Endodermal cell (in vitro differentiated cells): Measurements from ENCODE around the gene RAX2. TPM values are rescaled to one million over a fixed set of nuclear protein-coding genes. Genes with fewer than 3 reads are reported as not detected.

Experiments used
- DNase-seq: peaks from one replicate; pipeline ENCODE4 v3.0.0-alpha.2; 2017
- H3K27ac ChIP-seq: 2 replicates; pipeline ENCODE4 v1.5.1; 2013; ENCODE audit warnings: mild to moderate bottlenecking, low read depth, low read length, moderate library complexity
- H3K27me3 ChIP-seq: 2 replicates; pipeline ENCODE4 v1.6.1; 2013; ENCODE audit warnings: mild to moderate bottlenecking, low read length, moderate library complexity; ENCODE audit not compliant: insufficient read depth, control insufficient read depth, poor library complexity, severe bottlenecking
- H3K36me3 ChIP-seq: 2 replicates; pipeline ENCODE4 v1.7.0; 2013; ENCODE audit warnings: mild to moderate bottlenecking, low read length, moderate library complexity; ENCODE audit not compliant: control insufficient read depth, insufficient read depth
- H3K4me1 ChIP-seq: one replicate; pipeline ENCODE4 v1.7.0; 2013; ENCODE audit warnings: low read length; ENCODE audit not compliant: control insufficient read depth, insufficient read depth
- H3K4me3 ChIP-seq: 2 replicates; pipeline ENCODE4 v1.5.1; 2013; ENCODE audit warnings: mild to moderate bottlenecking, low read length, moderate library complexity
- H3K9ac ChIP-seq: 2 replicates; pipeline ENCODE4 v1.6.1; 2013; ENCODE audit warnings: mild to moderate bottlenecking, low read length, moderate library complexity; ENCODE audit not compliant: poor library complexity, severe bottlenecking; ENCODE audit errors: extremely low read depth
- H3K9me3 ChIP-seq: 2 replicates; pipeline ENCODE4 v1.6.1; 2013; ENCODE audit warnings: mild to moderate bottlenecking, low read length, moderate library complexity; ENCODE audit not compliant: control insufficient read depth
- H3K27ac Mint-ChIP-seq: 2 replicates; pipeline ENCODE4 v1.8.0; 2020; ENCODE audit warnings: mixed read lengths
- H3K27me3 Mint-ChIP-seq: 2 replicates; pipeline ENCODE4 v1.8.0; 2021; ENCODE audit warnings: mild to moderate bottlenecking, mixed read lengths; ENCODE audit not compliant: insufficient read depth
- H3K36me3 Mint-ChIP-seq: 2 replicates; pipeline ENCODE4 v1.8.0; 2020; ENCODE audit warnings: low read depth, mixed read lengths
- H3K4me1 Mint-ChIP-seq: 2 replicates; pipeline ENCODE4 v1.8.0; 2020; ENCODE audit warnings: mixed read lengths
- H3K4me3 Mint-ChIP-seq: 2 replicates; pipeline ENCODE4 v1.8.0; 2020; ENCODE audit warnings: mild to moderate bottlenecking, moderate library complexity, mixed read lengths
- H3K9me3 Mint-ChIP-seq: 2 replicates; pipeline ENCODE4 v1.8.0; 2020; ENCODE audit warnings: mild to moderate bottlenecking, mixed read lengths
- WGBS, 2 experiments: methylation state at CpG; one replicate each; pipeline versions ENCODE4 v1.1.5 to v1.1.7; 2013; ENCODE audit warnings: missing lambda C conversion rate in 2 of 2, mixed read lengths in 1 of 2; ENCODE audit not compliant: insufficient coverage in 1 of 2, insufficient read length in 1 of 2; 5-methylcytosine and 5-hydroxymethylcytosine counted together
- total RNA-seq, 2 donors: library from RNA; stranded (reverse); fragmentation: NEBNext Ultra II Directional in 1 of 2; extraction: Animal tissue kit (Norgen Biotek cat#: 25700) in 1 of 2; gene quantifications; 2 replicates in 1 of 2; 3 replicates in 1 of 2; pipeline ENCODE4 v1.2.1, GENCODE V29; 2021
- TF ChIP-seq, protein P1 (sequence below): fragments of 200-600 bp; sonication (generic); conservative IDR thresholded peaks from 2 replicates; pipeline ENCODE4 v1.5.0; 2021; ENCODE audit warnings: antibody characterized with exemption, mild to moderate bottlenecking

RAX2 gene
- total RNA-seq, 2 donors from 2014 or later, result not detected

DNA sequence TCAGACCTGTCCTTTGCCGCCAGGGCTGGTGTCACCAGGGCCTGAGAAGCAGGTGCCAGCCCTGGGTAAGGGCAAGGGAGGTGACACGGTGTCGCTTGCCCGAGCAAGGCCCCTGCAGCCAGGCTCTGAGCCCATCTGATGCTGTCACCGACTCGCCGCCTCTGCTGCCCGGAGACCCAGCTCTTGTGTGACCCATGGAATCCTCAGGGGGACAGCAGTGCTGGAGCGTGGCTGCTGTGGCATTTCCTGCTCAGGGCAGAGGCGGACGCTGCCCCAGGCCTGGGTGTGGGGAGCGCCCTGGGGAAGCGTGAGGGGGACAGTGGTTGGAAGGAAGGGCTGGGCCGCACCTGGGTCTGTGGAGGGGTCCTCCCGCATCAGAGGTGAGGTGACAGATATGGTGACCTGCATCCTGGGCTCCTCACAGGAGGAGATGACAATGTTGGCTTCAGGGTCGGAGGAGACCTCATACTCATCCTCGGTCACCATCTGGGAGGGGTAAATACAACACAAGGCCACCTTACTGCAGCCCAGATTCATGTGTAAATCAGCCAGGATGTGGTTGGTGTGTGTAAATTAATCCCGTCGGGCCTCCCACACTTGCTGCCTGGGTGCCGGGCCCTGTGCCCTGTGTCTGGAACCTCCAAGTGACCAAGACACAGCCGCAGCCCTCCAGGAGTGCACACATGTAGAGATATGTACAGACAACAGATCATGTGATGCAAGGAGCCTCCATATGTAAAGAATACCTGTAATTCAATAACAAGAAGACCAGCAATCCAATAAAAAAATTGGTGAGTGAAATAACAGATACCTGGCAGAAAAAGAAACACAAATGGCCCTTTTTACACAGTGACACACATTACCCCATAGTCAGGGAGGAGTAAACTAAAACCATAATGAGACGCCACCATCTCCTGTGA, 41.7 kb upstream of the RAX2 start:
- no peak overlapping the region for H3K27ac ChIP-seq
- Mint-ChIP-seq H3K9me3 (no peaks in the 10 kb centered on the region), H3K27me3 (no peaks in the 10 kb centered on the region), H3K36me3 (no peaks in the 10 kb centered on the region), H3K4me1 (no peaks in the 10 kb centered on the region), H3K4me3 (no peak overlapping the region), H3K27ac (no peak overlapping the region)
- no peak overlapping the region for H3K9ac ChIP-seq
- H3K9me3 ChIP-seq, result no peaks in the 10 kb centered on the region
- TF ChIP-seq, protein P1, sequence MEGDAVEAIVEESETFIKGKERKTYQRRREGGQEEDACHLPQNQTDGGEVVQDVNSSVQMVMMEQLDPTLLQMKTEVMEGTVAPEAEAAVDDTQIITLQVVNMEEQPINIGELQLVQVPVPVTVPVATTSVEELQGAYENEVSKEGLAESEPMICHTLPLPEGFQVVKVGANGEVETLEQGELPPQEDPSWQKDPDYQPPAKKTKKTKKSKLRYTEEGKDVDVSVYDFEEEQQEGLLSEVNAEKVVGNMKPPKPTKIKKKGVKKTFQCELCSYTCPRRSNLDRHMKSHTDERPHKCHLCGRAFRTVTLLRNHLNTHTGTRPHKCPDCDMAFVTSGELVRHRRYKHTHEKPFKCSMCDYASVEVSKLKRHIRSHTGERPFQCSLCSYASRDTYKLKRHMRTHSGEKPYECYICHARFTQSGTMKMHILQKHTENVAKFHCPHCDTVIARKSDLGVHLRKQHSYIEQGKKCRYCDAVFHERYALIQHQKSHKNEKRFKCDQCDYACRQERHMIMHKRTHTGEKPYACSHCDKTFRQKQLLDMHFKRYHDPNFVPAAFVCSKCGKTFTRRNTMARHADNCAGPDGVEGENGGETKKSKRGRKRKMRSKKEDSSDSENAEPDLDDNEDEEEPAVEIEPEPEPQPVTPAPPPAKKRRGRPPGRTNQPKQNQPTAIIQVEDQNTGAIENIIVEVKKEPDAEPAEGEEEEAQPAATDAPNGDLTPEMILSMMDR, result no peak
- H3K4me3 ChIP-seq, result no peak overlapping the region
- no peaks in the 10 kb centered on the region for H3K4me1 ChIP-seq
- H3K27me3 ChIP-seq, result no peaks in the 10 kb centered on the region
- H3K36me3 ChIP-seq, result no peaks in the 10 kb centered on the region
- 89 to 96% methylated on average over 11 to 22 of the region's 22 CpGs for WGBS, 2 experiments
- DNase-seq, result peak; percentile 34

DNA sequence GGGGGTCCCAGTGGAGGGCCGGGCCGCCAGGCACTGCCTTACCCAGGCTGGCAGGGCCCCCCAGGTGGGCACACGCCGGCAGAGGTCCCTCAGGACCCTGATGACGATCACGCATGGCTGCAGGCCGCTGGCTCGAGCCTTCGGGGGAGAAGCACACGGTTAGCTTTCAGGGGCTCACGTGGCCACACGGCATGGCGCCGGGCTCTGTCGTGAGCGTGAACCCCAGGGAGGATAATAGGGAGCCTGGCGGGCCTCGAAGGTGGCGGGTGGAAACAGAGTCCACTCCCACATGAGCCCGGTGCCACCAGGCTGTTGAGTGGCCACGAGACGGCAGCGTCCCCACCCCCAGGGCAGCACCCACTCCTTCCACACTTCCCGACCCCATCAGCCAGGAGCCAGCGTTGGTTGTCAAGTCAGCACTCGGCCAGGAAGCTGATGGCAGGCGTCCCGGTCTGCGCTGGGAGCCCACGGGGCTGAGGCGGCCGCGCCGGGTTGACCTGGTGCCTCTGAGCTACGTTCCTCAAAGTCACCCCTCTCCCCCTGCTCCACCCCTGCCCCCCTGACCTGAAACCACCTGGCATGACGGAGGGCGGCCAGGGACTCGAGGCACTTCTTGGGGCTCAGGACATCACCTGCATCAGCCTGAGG, 38.8 kb upstream of the RAX2 start:
- Mint-ChIP-seq H3K27ac (no peak overlapping the region), H3K4me1 (no peaks in the 10 kb centered on the region), H3K27me3 (no peaks in the 10 kb centered on the region), H3K9me3 (no peaks in the 10 kb centered on the region), H3K36me3 (no peaks in the 10 kb centered on the region), H3K4me3 (no peak overlapping the region)
- no peaks in the 10 kb centered on the region for H3K27me3 ChIP-seq
- TF ChIP-seq, protein P1, result no peak
- no peaks in the 10 kb centered on the region for H3K36me3 ChIP-seq
- no peaks in the 10 kb centered on the region for H3K9me3 ChIP-seq
- 90 to 94% methylated on average over 8 to 38 of the region's 38 CpGs for WGBS, 2 experiments
- H3K27ac ChIP-seq, result no peak overlapping the region
- no peak for DNase-seq
- H3K9ac ChIP-seq, result no peak overlapping the region
- H3K4me3 ChIP-seq, result no peak overlapping the region
- no peaks in the 10 kb centered on the region for H3K4me1 ChIP-seq

DNA sequence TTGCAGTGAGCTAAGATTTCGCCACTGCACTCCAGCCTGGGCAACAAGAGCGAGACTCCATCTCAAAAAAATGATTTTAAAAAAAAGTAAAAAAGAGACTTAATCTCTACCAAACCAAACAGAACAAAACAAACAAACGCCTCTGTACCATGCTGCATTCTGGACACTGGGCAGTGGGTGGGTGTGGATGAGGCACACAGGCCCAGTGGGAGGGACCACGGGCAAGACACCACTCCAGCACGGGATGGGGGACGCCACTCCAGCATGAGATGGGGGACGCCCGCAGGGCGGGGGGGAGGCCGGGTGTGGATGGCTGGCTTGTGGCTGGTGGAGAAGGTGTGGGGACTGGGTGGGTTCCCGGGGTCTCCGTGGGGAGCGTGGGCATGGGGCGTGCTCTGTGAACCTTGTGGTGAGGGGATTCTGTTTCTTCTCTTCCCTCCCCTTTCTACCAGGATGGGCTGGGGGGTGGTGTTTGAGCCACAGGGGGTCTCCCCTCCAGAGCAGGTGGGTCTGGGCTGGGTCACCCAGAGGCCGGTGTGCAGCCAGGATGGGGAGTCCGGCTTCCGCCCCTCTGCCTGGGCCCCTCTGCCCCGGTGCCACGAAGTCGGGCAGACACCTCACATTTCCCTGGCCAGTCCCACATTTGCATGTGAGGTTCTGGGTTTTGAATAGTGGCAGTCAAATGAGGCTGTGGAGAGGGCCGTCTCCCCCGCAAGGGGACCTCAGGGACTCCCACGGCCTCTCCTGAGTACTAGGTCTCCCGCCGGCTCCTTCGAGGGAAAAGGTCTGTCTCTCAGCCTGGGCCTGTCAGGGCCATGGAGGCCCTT, 38.1 kb upstream of the RAX2 start:
- H3K9me3 Mint-ChIP-seq, result no peaks in the 10 kb centered on the region
- no peaks in the 10 kb centered on the region for H3K4me1 Mint-ChIP-seq
- no peaks in the 10 kb centered on the region for H3K9me3 ChIP-seq
- no peaks in the 10 kb centered on the region for H3K36me3 ChIP-seq
- TF ChIP-seq, protein P1, result no peak
- no peak overlapping the region for H3K27ac Mint-ChIP-seq
- H3K27ac ChIP-seq, result no peak overlapping the region
- WGBS, 2 experiments, result 86 to 89% methylated on average over 9 to 22 of the region's 26 CpGs
- H3K9ac ChIP-seq, result no peak overlapping the region
- H3K4me3 ChIP-seq, result no peak overlapping the region
- H3K36me3 Mint-ChIP-seq, result no peaks in the 10 kb centered on the region
- no peak overlapping the region for H3K4me3 Mint-ChIP-seq
- DNase-seq, result peak; percentile 33
- no peaks in the 10 kb centered on the region for H3K27me3 Mint-ChIP-seq
- H3K4me1 ChIP-seq, result no peaks in the 10 kb centered on the region
- no peaks in the 10 kb centered on the region for H3K27me3 ChIP-seq
